Liver (tissue), 3 donors: ENCODE data around the gene AIG1.

Experiments
- CTCF ChIP-seq: fragments of 150-350 bp; IDR thresholded peaks from 2 replicates; pipeline ENCODE4 v1.5.1; 2017; ENCODE audit warnings: improper control_type of control experiment, low read depth, low read length; ENCODE audit not compliant: missing input control
- GABPA ChIP-seq, 2 donors: IDR thresholded peaks in 1 of 2; conservative IDR thresholded peaks in 1 of 2; 2 replicates each; pipeline ENCODE4 v1.6.1; 2016; ENCODE audit warnings: antibody characterized with exemption in 2 of 2, mild to moderate bottlenecking in 1 of 2, moderate library complexity in 1 of 2
- JUND ChIP-seq, 2 donors: IDR thresholded peaks; 2 replicates each; pipeline ENCODE4 v1.6.1; 2016; ENCODE audit warnings: antibody characterized with exemption in 2 of 2
- MAX ChIP-seq: IDR thresholded peaks from 2 replicates; pipeline ENCODE4 v1.6.1; 2016; ENCODE audit warnings: antibody characterized with exemption
- NR2F2 ChIP-seq: IDR thresholded peaks from 2 replicates; pipeline ENCODE4 v1.6.1; 2016; ENCODE audit warnings: antibody characterized with exemption
- RAD21 ChIP-seq, 2 donors: IDR thresholded peaks; 2 replicates each; pipeline ENCODE4 v1.6.1; 2016; ENCODE audit warnings: antibody characterized with exemption in 2 of 2, mild to moderate bottlenecking in 2 of 2
- REST ChIP-seq: IDR thresholded peaks from 2 replicates; pipeline ENCODE4 v1.6.1; 2016; ENCODE audit warnings: antibody characterized with exemption, mild to moderate bottlenecking
- RXRA ChIP-seq, 2 donors: IDR thresholded peaks; 2 replicates each; pipeline ENCODE4 v1.6.1; 2017 to 2018; ENCODE audit warnings: antibody characterized with exemption in 2 of 2, mild to moderate bottlenecking in 1 of 2
- SP1 ChIP-seq: IDR thresholded peaks from 2 replicates; pipeline ENCODE4 v1.6.1; 2018; ENCODE audit warnings: antibody characterized with exemption, mild to moderate bottlenecking
- TAF1 ChIP-seq: conservative IDR thresholded peaks from 2 replicates; pipeline ENCODE4 v1.6.1; 2016; ENCODE audit warnings: antibody characterized with exemption, mild to moderate bottlenecking
- YY1 ChIP-seq: IDR thresholded peaks from 2 replicates; pipeline ENCODE4 v1.6.1; 2016; ENCODE audit warnings: antibody characterized with exemption, mild to moderate bottlenecking
- donor health status: healthy.
- donor health status: healthy.

DNA sequence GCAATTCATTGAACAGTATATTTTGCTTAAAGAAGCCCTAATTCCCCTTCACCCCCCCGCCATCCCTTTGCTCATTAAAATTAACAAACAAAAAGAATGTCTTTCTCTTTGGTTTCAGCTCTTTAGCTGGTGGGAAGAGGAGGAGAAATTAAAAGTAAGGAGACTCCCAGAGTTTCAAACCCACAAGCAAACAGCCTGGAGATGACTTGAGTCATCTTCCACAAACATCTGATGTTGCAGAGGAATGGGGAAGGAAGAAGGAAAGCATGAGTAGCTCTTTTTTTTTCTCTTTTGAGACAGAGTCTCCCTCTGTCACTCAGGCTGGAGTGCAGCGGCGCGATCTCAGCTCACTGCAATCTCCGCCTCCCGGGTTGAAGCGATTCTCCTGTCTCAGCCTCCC is 200.2 kb downstream of the AIG1 start:
- no peak for TF ChIP-seq CTCF
- TF ChIP-seq RAD21 (IDR thresholded peaks at IDR 0.05): no peak
- TF ChIP-seq SP1: no peak
- TF ChIP-seq TAF1: no peak
- TF ChIP-seq GABPA (IDR thresholded peaks at IDR 0.05 in 1 of 2, conservative IDR thresholded peaks at IDR 0.05 in 1 of 2): no peak
- TF ChIP-seq JUND (IDR thresholded peaks at IDR 0.05): no peak
- TF ChIP-seq NR2F2: no peak
- no peak for TF ChIP-seq REST
- TF ChIP-seq YY1: no peak
- TF ChIP-seq MAX: no peak
- TF ChIP-seq RXRA (IDR thresholded peaks at IDR 0.05): no peak
